K562 (cell line): ENCODE measurements around the gene MYCBPAP. TPM values are rescaled to one million over a fixed set of nuclear protein-coding genes. Genes with fewer than 3 reads are reported as not detected.

Source experiments
- CBFA2T3 ChIP-seq: fragments of 450-650 bp; IDR thresholded peaks from 2 replicates; pipeline ENCODE4 v1.6.1; 2017
- CREB5 ChIP-seq: fragments of 250-450 bp; sonication (Bioruptor Pico); IDR thresholded peaks from 2 replicates; pipeline ENCODE4 v1.5.0; 2020; ENCODE audit warnings: mild to moderate bottlenecking
- CTBP1 ChIP-seq: fragments of 450-650 bp; IDR thresholded peaks from 2 replicates; pipeline ENCODE4 v1.6.1; 2016; ENCODE audit warnings: borderline replicate concordance
- E2F8 ChIP-seq: fragments of 450-650 bp; IDR thresholded peaks from 2 replicates; pipeline ENCODE4 v1.7.1; 2018; ENCODE audit warnings: mild to moderate bottlenecking, low read depth; ENCODE audit not compliant: partially characterized antibody
- FOXO4 ChIP-seq: fragments of 450-650 bp; formaldehyde crosslinking; IDR thresholded peaks from 2 replicates; pipeline ENCODE4 v1.4.0; 2020; ENCODE audit warnings: mild to moderate bottlenecking, moderate library complexity
- MCM7 ChIP-seq, 2 experiments: fragments of 450-650 bp; IDR thresholded peaks; 2 replicates each; pipeline ENCODE4 v1.6.1; 2016 to 2018
- SMAD1 ChIP-seq: fragments of 150-350 bp; IDR thresholded peaks from 2 replicates; pipeline ENCODE4 v1.6.1; 2014; ENCODE audit warnings: low read length, low read depth; ENCODE audit not compliant: partially characterized antibody
- SREBF2 ChIP-seq: sonication (generic); formaldehyde crosslinking; IDR thresholded peaks from 2 replicates; pipeline ENCODE4 v1.4.0; 2020; ENCODE audit warnings: mild to moderate bottlenecking, missing genetic modification reagents
- ZC3H8 ChIP-seq: fragments of 450-650 bp; IDR thresholded peaks from 2 replicates; pipeline ENCODE4 v1.6.1; 2017
- ZNF76 ChIP-seq: fragments of 250-450 bp; sonication (Bioruptor Pico); IDR thresholded peaks from 2 replicates; pipeline ENCODE4 v1.4.0; 2020; ENCODE audit warnings: mild to moderate bottlenecking, moderate library complexity, borderline replicate concordance
- polyA plus RNA-seq, 8 experiments: library from polyadenylated mRNA; depleted of rRNA in 4 of 8; stranded (reverse) in 5 of 8; unstranded in 3 of 8; fragments of >200 nt; fragmentation: Nextera tagmentation in 2 of 8; fragmentation: Illumina TruSeq in 1 of 8; extraction: Ambion mirVana in 2 of 8; extraction: Trizol in 1 of 8; gene quantifications; 2 replicates each; pipeline versions ENCODE4 v1.2.1 to v1.2.3, GENCODE V29; 2011 to 2014; ENCODE audit warnings: inconsistent platforms in 1 of 8, missing spikeins in 1 of 8
- total RNA-seq, 7 experiments: library from RNA; depleted of rRNA in 6 of 7; stranded (reverse); fragments of >200 nt in 6 of 7; fragmentation: Illumina TruSeq in 2 of 7; extraction: Trizol in 2 of 7; gene quantifications; 2 replicates each; pipeline versions ENCODE4 v1.2.1 to v1.2.3, GENCODE V29; 2011 to 2021; ENCODE audit warnings: low replicate concordance in 1 of 7
- TF ChIP-seq, protein P1 (sequence below), 3 experiments: fragments of 200-800 bp in 1 of 3; sonication (Bioruptor generic) in 1 of 3; sonication (generic) in 1 of 3; formaldehyde crosslinking in 1 of 3; IDR thresholded peaks; 2 replicates each; pipeline versions ENCODE4 v1.6.1 to v1.8.0; 2016 to 2022; ENCODE audit warnings: mild to moderate bottlenecking in 2 of 3, missing compliant biosample characterization in 2 of 3, missing genetic modification characterization in 2 of 3, missing genetic modification reagents in 1 of 3
- TF ChIP-seq, protein P2 (sequence below): sonication (generic); formaldehyde crosslinking; IDR thresholded peaks from 2 replicates; pipeline ENCODE4 v1.9.0; 2022; ENCODE audit warnings: mild to moderate bottlenecking, missing genetic modification reagents
- TF ChIP-seq, protein P3 (sequence below): fragments of 250-450 bp; sonication (Bioruptor Pico); IDR thresholded peaks from 2 replicates; pipeline ENCODE4 v1.5.0; 2022; ENCODE audit warnings: mild to moderate bottlenecking
- TF ChIP-seq, protein P4 (sequence below): fragments of 450-650 bp; formaldehyde crosslinking; IDR thresholded peaks from 2 replicates; pipeline ENCODE4 v1.4.0; 2020; ENCODE audit warnings: mild to moderate bottlenecking, moderate library complexity

The MYCBPAP gene
- total and polyA plus RNA-seq, 9 of the 15 experiments (the other 6 are each of a cell fraction or from before 2014, with no cell fraction given): not detected

GRCh38 chr17:50478391-50479381, 29.6 kb upstream of the MYCBPAP start, which contains the start of gene RSAD1 (continued):
- TF ChIP-seq, protein P1, sequence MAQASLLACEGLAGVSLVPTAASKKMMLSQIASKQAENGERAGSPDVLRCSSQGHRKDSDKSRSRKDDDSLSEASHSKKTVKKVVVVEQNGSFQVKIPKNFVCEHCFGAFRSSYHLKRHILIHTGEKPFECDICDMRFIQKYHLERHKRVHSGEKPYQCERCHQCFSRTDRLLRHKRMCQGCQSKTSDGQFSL (CRISPR knock-in tag; IDR thresholded peaks at IDR 0.05): 0 out of 2 replicates have a peak, but pooled peaks have one; percentile 59
- TF ChIP-seq, protein P1 (tag; IDR thresholded peaks at IDR 0.05): no peak
- TF ChIP-seq SREBF2 (CRISPR knock-in tag) (no peak), CREB5 (no peak), ZNF76 (CRISPR knock-in tag) (no peak), CTBP1 (peak; percentile 99), SMAD1 (no peak), MCM7 (IDR thresholded peaks at IDR 0.05) (no peak), E2F8 (no peak), CBFA2T3 (no peak), ZC3H8 (no peak), FOXO4 (CRISPR knock-in tag) (no peak)
- TF ChIP-seq, protein P2, sequence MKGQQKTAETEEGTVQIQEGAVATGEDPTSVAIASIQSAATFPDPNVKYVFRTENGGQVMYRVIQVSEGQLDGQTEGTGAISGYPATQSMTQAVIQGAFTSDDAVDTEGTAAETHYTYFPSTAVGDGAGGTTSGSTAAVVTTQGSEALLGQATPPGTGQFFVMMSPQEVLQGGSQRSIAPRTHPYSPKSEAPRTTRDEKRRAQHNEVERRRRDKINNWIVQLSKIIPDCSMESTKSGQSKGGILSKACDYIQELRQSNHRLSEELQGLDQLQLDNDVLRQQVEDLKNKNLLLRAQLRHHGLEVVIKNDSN (CRISPR knock-in tag): peak; percentile 51
- TF ChIP-seq, protein P3, sequence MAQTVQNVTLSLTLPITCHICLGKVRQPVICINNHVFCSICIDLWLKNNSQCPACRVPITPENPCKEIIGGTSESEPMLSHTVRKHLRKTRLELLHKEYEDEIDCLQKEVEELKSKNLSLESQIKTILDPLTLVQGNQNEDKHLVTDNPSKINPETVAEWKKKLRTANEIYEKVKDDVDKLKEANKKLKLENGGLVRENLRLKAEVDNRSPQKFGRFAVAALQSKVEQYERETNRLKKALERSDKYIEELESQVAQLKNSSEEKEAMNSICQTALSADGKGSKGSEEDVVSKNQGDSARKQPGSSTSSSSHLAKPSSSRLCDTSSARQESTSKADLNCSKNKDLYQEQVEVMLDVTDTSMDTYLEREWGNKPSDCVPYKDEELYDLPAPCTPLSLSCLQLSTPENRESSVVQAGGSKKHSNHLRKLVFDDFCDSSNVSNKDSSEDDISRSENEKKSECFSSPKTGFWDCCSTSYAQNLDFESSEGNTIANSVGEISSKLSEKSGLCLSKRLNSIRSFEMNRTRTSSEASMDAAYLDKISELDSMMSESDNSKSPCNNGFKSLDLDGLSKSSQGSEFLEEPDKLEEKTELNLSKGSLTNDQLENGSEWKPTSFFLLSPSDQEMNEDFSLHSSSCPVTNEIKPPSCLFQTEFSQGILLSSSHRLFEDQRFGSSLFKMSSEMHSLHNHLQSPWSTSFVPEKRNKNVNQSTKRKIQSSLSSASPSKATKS: no peak
- TF ChIP-seq, protein P4, sequence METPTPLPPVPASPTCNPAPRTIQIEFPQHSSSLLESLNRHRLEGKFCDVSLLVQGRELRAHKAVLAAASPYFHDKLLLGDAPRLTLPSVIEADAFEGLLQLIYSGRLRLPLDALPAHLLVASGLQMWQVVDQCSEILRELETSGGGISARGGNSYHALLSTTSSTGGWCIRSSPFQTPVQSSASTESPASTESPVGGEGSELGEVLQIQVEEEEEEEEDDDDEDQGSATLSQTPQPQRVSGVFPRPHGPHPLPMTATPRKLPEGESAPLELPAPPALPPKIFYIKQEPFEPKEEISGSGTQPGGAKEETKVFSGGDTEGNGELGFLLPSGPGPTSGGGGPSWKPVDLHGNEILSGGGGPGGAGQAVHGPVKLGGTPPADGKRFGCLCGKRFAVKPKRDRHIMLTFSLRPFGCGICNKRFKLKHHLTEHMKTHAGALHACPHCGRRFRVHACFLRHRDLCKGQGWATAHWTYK: peak; percentile 72
